ENCODE data around the gene LAMB1. TPM values are rescaled to one million over a fixed set of nuclear protein-coding genes. Genes with fewer than 3 reads are reported as not detected.
"Not testable (repeated sequence)": the region's sequence is repeated elsewhere in the genome, so short reads cannot be mapped to it uniquely, and the experiment has no call there.

LAMB1 gene
- total RNA-seq, 1 donor from 2014 or later: 35.0 TPM

GRCh38 chr7:107968449-107968848 lies 34.5 kb downstream of the LAMB1 start:
- no peak for ATAC-seq

- ATAC-seq: no peak
Measured at GRCh38 chr7:107967420-107967819, 35.5 kb downstream of the LAMB1 start.

- ATAC-seq: no peak
Measured at GRCh38 chr7:107966711-107967110, 36.2 kb downstream of the LAMB1 start.

GRCh38 chr7:107964510-107964909 lies 38.5 kb downstream of the LAMB1 start:
- no peak for ATAC-seq

- no peak for ATAC-seq
Measured at GRCh38 chr7:107962817-107963216, 40.1 kb downstream of the LAMB1 start.

- ATAC-seq: no peak
Measured at GRCh38 chr7:107961405-107961804, 41.6 kb downstream of the LAMB1 start.

GRCh38 chr7:107960272-107960671 lies 42.7 kb downstream of the LAMB1 start:
- no peak for ATAC-seq

GRCh38 chr7:107959527-107959898 lies 43.4 kb downstream of the LAMB1 start:
- ATAC-seq: no peak

GRCh38 chr7:107958764-107959526 lies 44.0 kb downstream of the LAMB1 start:
- peak; percentile 93 for ATAC-seq

- ATAC-seq: no peak
Measured at GRCh38 chr7:107957436-107957835, 45.5 kb downstream of the LAMB1 start.

GRCh38 chr7:107956950-107957349 lies 46.0 kb downstream of the LAMB1 start:
- ATAC-seq: not testable (repeated sequence)

GRCh38 chr7:107955394-107955793 lies 47.6 kb downstream of the LAMB1 start:
- no peak for ATAC-seq

GRCh38 chr7:107953924-107954303 lies 49.0 kb downstream of the LAMB1 start:
- no peak for ATAC-seq

GRCh38 chr7:107953265-107953923 lies 49.6 kb downstream of the LAMB1 start:
- ATAC-seq: no peak

- no peak for ATAC-seq
Measured at GRCh38 chr7:107951896-107952295, 51.1 kb downstream of the LAMB1 start.

- ATAC-seq: no peak
Measured at GRCh38 chr7:107951172-107951787, 51.7 kb downstream of the LAMB1 start.

GRCh38 chr7:107949443-107949935 lies 53.5 kb downstream of the LAMB1 start:
- no peak for ATAC-seq

- no peak for ATAC-seq
Measured at GRCh38 chr7:107948645-107949442, 54.1 kb downstream of the LAMB1 start.

GRCh38 chr7:107946881-107947280 lies 56.1 kb downstream of the LAMB1 start:
- no peak for ATAC-seq

GRCh38 chr7:107946451-107946850 lies 56.5 kb downstream of the LAMB1 start:
- ATAC-seq: no peak

GRCh38 chr7:107945332-107945731 lies 57.6 kb downstream of the LAMB1 start:
- ATAC-seq: no peak

- no peak for ATAC-seq
Measured at GRCh38 chr7:107944411-107945169, 58.4 kb downstream of the LAMB1 start.
